ENCODE results near the gene ASB13. TPM values are rescaled to one million over a fixed set of nuclear protein-coding genes. Genes with fewer than 3 reads are reported as not detected.

The ASB13 gene
- total and polyA plus RNA-seq, 2 of the 13 experiments (the other 11 are each of a cell fraction or from before 2014, with no cell fraction given), result 9.3 to 15.4 TPM

- TF ChIP-seq, protein P1, sequence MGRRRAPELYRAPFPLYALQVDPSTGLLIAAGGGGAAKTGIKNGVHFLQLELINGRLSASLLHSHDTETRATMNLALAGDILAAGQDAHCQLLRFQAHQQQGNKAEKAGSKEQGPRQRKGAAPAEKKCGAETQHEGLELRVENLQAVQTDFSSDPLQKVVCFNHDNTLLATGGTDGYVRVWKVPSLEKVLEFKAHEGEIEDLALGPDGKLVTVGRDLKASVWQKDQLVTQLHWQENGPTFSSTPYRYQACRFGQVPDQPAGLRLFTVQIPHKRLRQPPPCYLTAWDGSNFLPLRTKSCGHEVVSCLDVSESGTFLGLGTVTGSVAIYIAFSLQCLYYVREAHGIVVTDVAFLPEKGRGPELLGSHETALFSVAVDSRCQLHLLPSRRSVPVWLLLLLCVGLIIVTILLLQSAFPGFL (CRISPR knock-in tag; IDR thresholded peaks at IDR 0.05), result no peak
- TF ChIP-seq ATF7 (IDR thresholded peaks at IDR 0.05) (no peak), ATF7 (CRISPR knock-in tag; IDR thresholded peaks at IDR 0.05) (no peak), SIX1 (CRISPR knock-in tag; IDR thresholded peaks at IDR 0.05; ENCODE audit: borderline replicate concordance) (peak; percentile 72; the same call in 1 of the 2 replicates), PHF8 (CRISPR knock-in tag; IDR thresholded peaks at IDR 0.05) (no peak; the same call in 1 of the 2 replicates), SCMH1 (CRISPR knock-in tag; IDR thresholded peaks at IDR 0.05; ENCODE audit: borderline replicate concordance) (no peak), MXI1 (IDR thresholded peaks at IDR 0.05; ENCODE audit: borderline replicate concordance, low read depth, low read length) (peak; percentile 95), ONECUT2 (CRISPR knock-in tag; IDR thresholded peaks at IDR 0.05) (no peak), TCF7 (IDR thresholded peaks at IDR 0.05; ENCODE audit: low read depth) (no peak), ZNF460 (CRISPR knock-in tag; IDR thresholded peaks at IDR 0.05; ENCODE audit: borderline replicate concordance) (no peak; the same call in 1 of the 2 replicates), TEAD2 (CRISPR knock-in tag; IDR thresholded peaks at IDR 0.05) (peak; percentile 89; the same call in 1 of the 2 replicates), TAF15 (IDR thresholded peaks at IDR 0.05; ENCODE audit: low read depth, low read length, poor library complexity, severe bottlenecking) (no peak), ZNF607 (CRISPR knock-in tag; IDR thresholded peaks at IDR 0.05; ENCODE audit: borderline replicate concordance) (peak; percentile 99), KDM5B (CRISPR knock-in tag; IDR thresholded peaks at IDR 0.05; ENCODE audit: borderline replicate concordance) (peak; percentile 98), SRSF4 (IDR thresholded peaks at IDR 0.05; ENCODE audit: low read depth, low read length, poor library complexity, severe bottlenecking) (no peak), NR2F1 (CRISPR knock-in tag; IDR thresholded peaks at IDR 0.05) (peak; percentile 82 to 88), SAP130 (CRISPR knock-in tag; IDR thresholded peaks at IDR 0.05; ENCODE audit: low read depth) (peak; percentile 98), ZSCAN30 (CRISPR knock-in tag; IDR thresholded peaks at IDR 0.05) (peak; percentile 81; the same call in 1 of the 2 replicates), ARNT (IDR thresholded peaks at IDR 0.05) (no peak), SMARCE1 (IDR thresholded peaks at IDR 0.05; ENCODE audit: borderline replicate concordance) (no peak), HDAC2 (CRISPR knock-in tag; IDR thresholded peaks at IDR 0.05) (peak; percentile 93), RXRA (CRISPR knock-in tag; IDR thresholded peaks at IDR 0.05) (peak; percentile 87), FOXC1 (CRISPR knock-in tag; IDR thresholded peaks at IDR 0.05; ENCODE audit: borderline replicate concordance) (peak; percentile 98), ZNF766 (CRISPR knock-in tag; IDR thresholded peaks at IDR 0.05; ENCODE audit: borderline replicate concordance) (peak; percentile 99)
- TF ChIP-seq, protein P2, sequence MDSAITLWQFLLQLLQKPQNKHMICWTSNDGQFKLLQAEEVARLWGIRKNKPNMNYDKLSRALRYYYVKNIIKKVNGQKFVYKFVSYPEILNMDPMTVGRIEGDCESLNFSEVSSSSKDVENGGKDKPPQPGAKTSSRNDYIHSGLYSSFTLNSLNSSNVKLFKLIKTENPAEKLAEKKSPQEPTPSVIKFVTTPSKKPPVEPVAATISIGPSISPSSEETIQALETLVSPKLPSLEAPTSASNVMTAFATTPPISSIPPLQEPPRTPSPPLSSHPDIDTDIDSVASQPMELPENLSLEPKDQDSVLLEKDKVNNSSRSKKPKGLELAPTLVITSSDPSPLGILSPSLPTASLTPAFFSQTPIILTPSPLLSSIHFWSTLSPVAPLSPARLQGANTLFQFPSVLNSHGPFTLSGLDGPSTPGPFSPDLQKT (CRISPR knock-in tag; IDR thresholded peaks at IDR 0.05; ENCODE audit: borderline replicate concordance), result no peak
- TF ChIP-seq, protein P3, sequence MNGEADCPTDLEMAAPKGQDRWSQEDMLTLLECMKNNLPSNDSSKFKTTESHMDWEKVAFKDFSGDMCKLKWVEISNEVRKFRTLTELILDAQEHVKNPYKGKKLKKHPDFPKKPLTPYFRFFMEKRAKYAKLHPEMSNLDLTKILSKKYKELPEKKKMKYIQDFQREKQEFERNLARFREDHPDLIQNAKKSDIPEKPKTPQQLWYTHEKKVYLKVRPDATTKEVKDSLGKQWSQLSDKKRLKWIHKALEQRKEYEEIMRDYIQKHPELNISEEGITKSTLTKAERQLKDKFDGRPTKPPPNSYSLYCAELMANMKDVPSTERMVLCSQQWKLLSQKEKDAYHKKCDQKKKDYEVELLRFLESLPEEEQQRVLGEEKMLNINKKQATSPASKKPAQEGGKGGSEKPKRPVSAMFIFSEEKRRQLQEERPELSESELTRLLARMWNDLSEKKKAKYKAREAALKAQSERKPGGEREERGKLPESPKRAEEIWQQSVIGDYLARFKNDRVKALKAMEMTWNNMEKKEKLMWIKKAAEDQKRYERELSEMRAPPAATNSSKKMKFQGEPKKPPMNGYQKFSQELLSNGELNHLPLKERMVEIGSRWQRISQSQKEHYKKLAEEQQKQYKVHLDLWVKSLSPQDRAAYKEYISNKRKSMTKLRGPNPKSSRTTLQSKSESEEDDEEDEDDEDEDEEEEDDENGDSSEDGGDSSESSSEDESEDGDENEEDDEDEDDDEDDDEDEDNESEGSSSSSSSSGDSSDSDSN (CRISPR knock-in tag; IDR thresholded peaks at IDR 0.05), result peak; percentile 50
- TF ChIP-seq, protein P4, sequence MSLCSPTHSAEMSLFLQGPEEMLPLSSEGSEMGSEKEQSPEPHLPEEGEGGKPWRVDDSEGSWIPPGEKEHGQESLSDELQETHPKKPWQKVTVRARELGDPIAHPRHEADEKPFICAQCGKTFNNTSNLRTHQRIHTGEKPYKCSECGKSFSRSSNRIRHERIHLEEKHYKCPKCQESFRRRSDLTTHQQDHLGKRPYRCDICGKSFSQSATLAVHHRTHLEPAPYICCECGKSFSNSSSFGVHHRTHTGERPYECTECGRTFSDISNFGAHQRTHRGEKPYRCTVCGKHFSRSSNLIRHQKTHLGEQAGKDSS (CRISPR knock-in tag; IDR thresholded peaks at IDR 0.05; ENCODE audit: borderline replicate concordance, low read depth), result no peak
Measured at GRCh38 chr10:5684318-5684970, 18.0 kb upstream of the ASB13 start, which contains the start of gene TASOR2 (continued).
